ELF-1 (cell line): ENCODE measurements around the gene PROC.

Experiments
- DNase-seq: peaks from one replicate; pipeline ENCODE4 v3.0.0-alpha.2; 2016; ENCODE audit warnings: low read depth, low spot score

PROC gene

GRCh38 chr2:127418300-127419111, at the start of gene PROC:
PROC (plus strand) TSS chr2:127418427; CDS start chr2:127419943, 1,516 bp downstream.
- no peak for DNase-seq

GRCh38 chr2:127370010-127370409, 48.2 kb upstream of the PROC start:
- no peak for DNase-seq

GRCh38 chr2:127371037-127371436, 47.2 kb upstream of the PROC start:
- DNase-seq: no peak

GRCh38 chr2:127373362-127374083, 44.7 kb upstream of the PROC start:
- no peak for DNase-seq

GRCh38 chr2:127376257-127376656, 42.0 kb upstream of the PROC start:
- no peak for DNase-seq

GRCh38 chr2:127377262-127377661, 41.0 kb upstream of the PROC start:
- no peak for DNase-seq

- no peak for DNase-seq
Measured at GRCh38 chr2:127378720-127379119, 39.5 kb upstream of the PROC start.

GRCh38 chr2:127379712-127380355, 38.4 kb upstream of the PROC start:
- DNase-seq: no peak

- no peak for DNase-seq
Measured at GRCh38 chr2:127381762-127382161, 36.5 kb upstream of the PROC start.

- DNase-seq: no peak
Measured at GRCh38 chr2:127382831-127383230, 35.4 kb upstream of the PROC start.

GRCh38 chr2:127384529-127384928, 33.7 kb upstream of the PROC start:
- DNase-seq: no peak

GRCh38 chr2:127386246-127386645, 32.0 kb upstream of the PROC start:
- no peak for DNase-seq

GRCh38 chr2:127386764-127387654, 31.2 kb upstream of the PROC start:
- peak; percentile 94 for DNase-seq

GRCh38 chr2:127387655-127388422, 30.4 kb upstream of the PROC start, which contains the start of gene MAP3K2:
MAP3K2 (minus strand) TSS chr2:127387975; CDS start chr2:127343129, 44,846 bp downstream.
- DNase-seq: peak; percentile 93

- peak; percentile 17 for DNase-seq
Measured at GRCh38 chr2:127388423-127389164, 29.6 kb upstream of the PROC start.

GRCh38 chr2:127389778-127390435, 28.3 kb upstream of the PROC start:
- DNase-seq: no peak

GRCh38 chr2:127392133-127392827, 25.9 kb upstream of the PROC start:
- DNase-seq: no peak

- DNase-seq: no peak
Measured at GRCh38 chr2:127392828-127393578, 25.2 kb upstream of the PROC start.
